NT2/D1 (cell line): Measurements from ENCODE around the gene ZNF496.
"Not testable (repeated sequence)": the region's sequence is repeated elsewhere in the genome, so short reads cannot be mapped to it uniquely, and the experiment has no call there.

Source experiments
- DNase-seq: peaks from one replicate; pipeline ENCODE4 v3.0.0-alpha.2; 2011; ENCODE audit warnings: low read depth, low spot score
- H3K27me3 ChIP-seq: 2 replicates; pipeline ENCODE4 v1.6.0; 2011; ENCODE audit warnings: mild to moderate bottlenecking; ENCODE audit not compliant: insufficient read length, insufficient read depth
- H3K36me3 ChIP-seq: 2 replicates; pipeline ENCODE4 v1.6.1; 2011; ENCODE audit warnings: mild to moderate bottlenecking, low read length, mixed read lengths; ENCODE audit not compliant: insufficient read depth, insufficient read length
- H3K4me1 ChIP-seq: 2 replicates; pipeline ENCODE4 v1.5.1; 2011; ENCODE audit not compliant: insufficient read depth, insufficient read length
- H3K4me3 ChIP-seq: 2 replicates; pipeline ENCODE4 v1.5.1; 2011; ENCODE audit warnings: low read depth; ENCODE audit not compliant: insufficient read length
- H3K9ac ChIP-seq: 2 replicates; pipeline ENCODE4 v1.6.0; 2011; ENCODE audit warnings: low read depth; ENCODE audit not compliant: insufficient read length
- H3K9me3 ChIP-seq: 2 replicates; pipeline ENCODE4 v1.5.1; 2011; ENCODE audit warnings: mild to moderate bottlenecking, low read length; ENCODE audit not compliant: insufficient read depth
- SUZ12 ChIP-seq: IDR thresholded peaks from 2 replicates; pipeline ENCODE4 v1.6.1; 2011; ENCODE audit not compliant: insufficient read length, insufficient read depth; ENCODE audit errors: extremely low read depth
- YY1 ChIP-seq: IDR thresholded peaks from 2 replicates; pipeline ENCODE4 v1.6.1; 2011; ENCODE audit not compliant: insufficient read length, insufficient read depth
- ZNF274 ChIP-seq: IDR thresholded peaks from 2 replicates; pipeline ENCODE4 v1.6.1; 2011; ENCODE audit warnings: mild to moderate bottlenecking, low read depth, low read length

Gene ZNF496

DNA sequence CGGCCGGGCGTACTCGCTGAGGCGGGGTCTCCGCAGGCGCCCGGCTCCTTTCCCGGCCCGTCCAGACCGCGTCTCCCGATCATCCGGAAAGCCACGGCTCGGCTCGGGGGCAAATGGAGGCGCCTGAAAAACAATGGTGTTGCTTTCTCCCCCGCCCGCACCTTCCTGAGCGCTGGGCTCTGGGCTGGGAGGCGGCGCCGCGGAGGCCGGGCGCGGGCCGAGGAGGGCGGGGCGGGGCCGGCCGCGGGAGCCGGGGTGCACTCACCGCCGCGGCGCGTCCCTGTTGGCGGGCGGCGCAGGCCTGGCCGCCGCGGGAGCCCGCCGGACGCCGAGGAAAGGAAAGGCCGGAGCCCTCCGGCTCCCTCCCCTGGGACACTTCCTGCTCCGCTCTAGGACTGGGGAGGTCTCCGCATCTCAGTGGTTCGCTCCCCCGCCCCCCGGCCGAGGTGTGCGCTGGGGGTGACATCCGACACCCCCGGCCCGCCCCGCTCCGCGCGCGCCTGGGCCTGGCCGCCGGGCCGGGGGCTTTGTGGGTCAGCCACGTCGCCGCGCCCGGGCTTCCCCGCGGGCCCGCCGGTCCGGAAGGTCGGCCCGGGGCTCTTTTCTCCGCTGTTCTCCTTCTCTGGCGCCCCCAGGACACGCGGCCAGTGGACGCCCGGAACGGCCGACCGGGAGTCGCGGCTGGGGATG, at the start of gene ZNF496:
TSS of gene ZNF496 (minus strand) at position 343 of the 690 bp plus-strand sequence. CDS start 2,289 bp downstream, outside the sequence.
- peak; percentile 91 for DNase-seq
- Histone ChIP-seq H3K9me3 (no peaks in the 10 kb centered on the region), H3K4me3 (peak within 1 kb of the TSS; percentile 89), H3K4me1 (peaks cover 35% of the 10 kb centered on the region), H3K9ac (peak within 1 kb of the TSS; percentile 97), H3K27me3 (no peaks in the 10 kb centered on the region), H3K36me3 (peaks cover 72% of the 10 kb centered on the region)
- TF ChIP-seq SUZ12 (no peak), YY1 (no peak), ZNF274 (no peak)

DNA sequence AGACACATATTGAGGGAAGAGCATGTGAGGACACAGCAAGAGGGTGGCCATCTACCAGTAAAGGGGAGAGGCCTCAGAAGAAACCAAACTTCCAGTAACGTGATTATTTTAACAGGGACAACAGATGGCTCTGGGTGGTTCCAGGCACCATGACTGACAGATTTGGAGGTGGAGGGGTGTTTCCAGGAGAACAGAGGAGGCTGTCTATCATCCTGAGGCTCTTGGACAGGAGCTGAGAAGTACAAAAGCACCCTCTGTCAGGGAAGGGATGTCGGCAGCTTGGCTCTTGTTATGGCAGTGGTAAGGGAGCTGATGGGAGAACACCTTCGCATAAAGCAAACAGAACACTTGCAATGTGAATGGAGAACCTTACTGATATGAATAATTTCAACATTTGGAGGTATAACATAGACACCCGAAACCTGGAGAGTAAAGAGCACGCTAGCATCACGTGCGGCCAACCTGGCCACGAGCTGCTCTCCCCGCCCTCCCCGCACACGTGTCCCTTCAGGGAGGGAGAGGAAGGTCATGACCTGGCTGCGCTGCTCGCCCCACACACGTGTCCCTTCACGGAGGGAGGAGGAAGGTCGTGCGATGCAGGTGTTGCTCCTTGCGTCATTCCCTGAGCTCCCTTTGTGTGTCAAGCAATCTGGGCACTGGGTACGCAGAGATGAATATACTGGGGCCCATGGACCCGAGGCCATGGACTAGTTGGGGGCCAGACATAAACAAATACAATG, 46.8 kb upstream of the ZNF496 start:
- Histone ChIP-seq H3K4me1 (peaks cover 11% of the 10 kb centered on the region), H3K4me3 (no peak overlapping the region), H3K9ac (no peak overlapping the region), H3K36me3 (no peaks in the 10 kb centered on the region), H3K27me3 (no peaks in the 10 kb centered on the region), H3K9me3 (peaks cover 18% of the 10 kb centered on the region)
- TF ChIP-seq YY1 (no peak), ZNF274 (no peak), SUZ12 (no peak)
- no peak for DNase-seq

DNA sequence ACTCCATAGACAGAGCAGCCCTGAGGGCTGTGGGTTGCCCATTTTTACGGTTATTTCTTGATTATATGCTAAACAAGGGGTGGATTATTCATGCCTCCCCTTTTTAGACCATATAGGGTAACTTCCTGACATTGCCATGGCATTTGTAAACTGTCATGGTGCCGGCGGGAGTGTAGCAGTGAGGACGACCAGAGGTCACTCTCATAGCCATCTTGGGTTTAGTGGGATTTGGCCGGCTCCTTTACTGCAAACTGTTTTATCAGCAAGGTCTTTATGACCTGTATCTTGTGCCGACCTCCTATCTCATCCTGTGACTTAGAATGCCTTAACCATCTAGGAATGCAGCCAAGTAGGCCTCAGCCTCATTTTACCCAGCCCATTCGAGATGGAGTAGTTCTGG, 46.0 kb upstream of the ZNF496 start:
- Histone ChIP-seq H3K9me3 (peaks cover 18% of the 10 kb centered on the region), H3K4me1 (peaks cover 11% of the 10 kb centered on the region)
- H3K27me3 ChIP-seq, H3K4me3 ChIP-seq, DNase-seq, H3K9ac ChIP-seq, H3K36me3 ChIP-seq: not testable (repeated sequence)

DNA sequence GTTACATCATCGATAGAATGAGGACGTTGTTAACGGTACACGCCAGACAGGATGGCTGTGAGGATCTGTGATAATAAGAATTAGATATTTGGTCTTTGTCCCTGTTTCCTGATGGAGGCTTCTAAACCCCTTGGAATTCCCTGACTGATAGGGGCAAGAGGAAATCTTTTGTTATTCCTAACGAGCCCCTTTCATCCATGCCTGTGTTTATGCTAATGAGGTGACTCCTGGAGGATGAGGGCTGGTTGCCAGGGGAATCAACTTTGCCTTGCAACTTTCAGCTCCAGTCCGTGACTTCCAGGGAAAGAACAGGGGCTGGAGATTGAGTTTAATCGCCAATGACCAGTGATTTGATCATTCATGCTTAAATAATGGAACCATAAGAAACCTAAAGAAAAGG, 45.0 kb upstream of the ZNF496 start:
- H3K4me1 ChIP-seq: peaks cover 15% of the 10 kb centered on the region
- DNase-seq: peak; percentile 98
- no peaks in the 10 kb centered on the region for H3K36me3 ChIP-seq
- peak overlapping the region; percentile 51 for H3K9ac ChIP-seq
- no peak for TF ChIP-seq ZNF274
- no peak for TF ChIP-seq SUZ12
- no peak for TF ChIP-seq YY1
- H3K4me3 ChIP-seq: peak overlapping the region; percentile 39
- peaks cover 18% of the 10 kb centered on the region for H3K9me3 ChIP-seq
- no peaks in the 10 kb centered on the region for H3K27me3 ChIP-seq

DNA sequence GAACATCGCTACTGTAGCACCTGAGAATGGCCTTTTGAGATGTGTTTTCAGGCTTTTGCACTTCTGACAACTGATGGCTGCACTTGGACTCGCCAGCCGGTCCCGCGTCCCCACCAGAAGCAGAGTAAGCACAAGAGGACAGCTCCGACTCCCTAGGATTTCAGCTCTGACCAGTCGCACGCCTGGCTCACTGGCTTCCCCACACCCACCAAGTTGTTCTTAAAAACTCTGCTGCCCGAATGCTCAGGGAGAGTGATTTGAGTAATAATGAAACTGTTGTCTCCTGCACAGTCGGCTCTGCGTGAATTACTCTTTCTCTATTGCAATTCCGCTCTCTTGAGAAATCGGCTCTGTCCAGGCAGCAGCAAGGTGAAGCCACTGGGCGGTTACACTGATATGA, 44.1 kb upstream of the ZNF496 start:
- H3K9ac ChIP-seq: peak overlapping the region; percentile 37

DNA sequence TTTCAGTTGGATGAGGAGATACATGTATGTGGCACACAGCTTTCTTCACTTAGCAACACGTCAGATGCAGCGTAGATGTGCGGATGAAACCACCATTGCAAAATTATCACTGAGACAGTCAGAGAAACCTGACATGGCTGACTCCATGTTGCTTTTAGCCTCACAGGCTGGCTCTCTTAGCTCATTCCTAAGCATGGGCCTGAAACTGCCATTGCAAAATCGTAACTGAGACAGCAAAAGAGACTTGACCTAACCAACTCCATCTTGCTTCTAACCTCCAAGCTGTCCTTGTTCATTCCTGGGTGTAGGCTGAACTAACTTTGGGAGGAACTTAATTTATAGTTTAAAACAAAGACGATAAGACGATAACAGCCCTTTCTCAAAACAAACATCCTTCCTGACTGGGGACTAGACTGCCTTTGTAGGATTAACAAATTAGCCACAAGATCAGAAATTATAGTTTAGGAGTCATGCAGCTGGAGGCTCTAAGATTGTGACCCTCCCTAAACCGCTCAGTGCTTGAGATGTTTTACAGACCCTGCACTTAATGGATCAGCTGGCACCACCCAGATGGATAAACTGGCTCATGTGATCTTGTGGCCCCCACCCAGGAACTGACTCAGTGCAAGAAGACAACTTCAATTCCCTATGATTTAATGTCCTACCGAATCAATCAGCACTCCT, 43.1 kb upstream of the ZNF496 start:
- H3K27me3 ChIP-seq, DNase-seq, H3K4me3 ChIP-seq, H3K36me3 ChIP-seq, H3K9ac ChIP-seq: not testable (repeated sequence)
- Histone ChIP-seq H3K9me3 (peaks cover 11% of the 10 kb centered on the region), H3K4me1 (peaks cover 18% of the 10 kb centered on the region)

More for the DNA sequence above, 44.1 kb upstream of the ZNF496 start:
- Histone ChIP-seq H3K4me1 (peaks cover 18% of the 10 kb centered on the region), H3K27me3 (no peaks in the 10 kb centered on the region), H3K36me3 (no peaks in the 10 kb centered on the region), H3K9me3 (peaks cover 18% of the 10 kb centered on the region), H3K4me3 (no peak overlapping the region)
- TF ChIP-seq YY1: no peak
- peak; percentile 79 for DNase-seq

DNA sequence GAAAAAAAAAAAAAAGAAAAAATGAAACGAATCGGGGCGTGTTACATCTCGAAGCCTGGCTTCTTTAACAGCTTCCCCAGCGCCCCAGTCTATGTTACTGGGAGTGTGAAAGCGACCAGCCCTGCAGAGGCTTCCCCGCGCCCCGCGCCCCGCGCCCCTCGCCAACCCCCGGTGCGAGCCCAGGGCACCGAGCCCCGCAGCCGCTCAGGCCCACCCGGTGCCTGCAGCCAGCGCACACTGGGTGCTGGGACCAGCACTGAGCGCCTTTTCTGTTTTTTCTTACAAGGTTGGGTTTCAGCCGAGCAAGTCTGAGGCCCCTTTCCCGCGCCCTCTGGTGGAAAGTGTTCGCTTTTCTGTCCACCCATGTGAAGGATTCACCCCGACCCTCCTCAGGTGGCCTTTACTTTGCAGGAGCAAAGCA, 42.1 kb upstream of the ZNF496 start:
- H3K36me3 ChIP-seq: no peaks in the 10 kb centered on the region
- TF ChIP-seq ZNF274: no peak
- no peak for TF ChIP-seq YY1
- TF ChIP-seq SUZ12: no peak
- H3K27me3 ChIP-seq: no peaks in the 10 kb centered on the region
- H3K9ac ChIP-seq: no peak overlapping the region
- peaks cover 8% of the 10 kb centered on the region; the same call in 1 of the 2 replicates for H3K9me3 ChIP-seq
- H3K4me3 ChIP-seq: no peak overlapping the region
- no peak for DNase-seq
- peaks cover 16% of the 10 kb centered on the region for H3K4me1 ChIP-seq
